Karpas-422 (cell line): ENCODE data around the gene MGAT5B. TPM values are rescaled to one million over a fixed set of nuclear protein-coding genes. Genes with fewer than 3 reads are reported as not detected.
A peak's percentile ranks its signal among the peaks of the same experiment; 100 is the strongest.

ENCODE experiments used
- DNase-seq: peaks from one replicate; pipeline ENCODE4 v3.0.0-alpha.2; 2015
- H2AFZ ChIP-seq: fragments of 200-600 bp; sonication (generic); 2 replicates; pipeline ENCODE4 v1.6.1; 2014; ENCODE audit warnings: antibody characterized with exemption, low read length, mixed read lengths
- H3K27ac ChIP-seq: fragments of 200-600 bp; sonication (generic); 2 replicates; pipeline ENCODE4 v1.5.1; 2014; ENCODE audit warnings: mild to moderate bottlenecking, low read length, moderate library complexity
- H3K27me3 ChIP-seq: fragments of 200-600 bp; sonication (generic); 2 replicates; pipeline ENCODE4 v1.6.1; 2014; ENCODE audit warnings: low read length, mixed read lengths
- H3K36me3 ChIP-seq: fragments of 200-600 bp; sonication (generic); 2 replicates; pipeline ENCODE4 v1.6.1; 2014; ENCODE audit warnings: low read length, mixed read lengths; ENCODE audit not compliant: insufficient read depth
- H3K4me1 ChIP-seq: fragments of 200-600 bp; sonication (generic); 2 replicates; pipeline ENCODE4 v1.6.1; 2014; ENCODE audit warnings: mild to moderate bottlenecking, low read length, mixed read lengths
- H3K4me2 ChIP-seq: fragments of 200-600 bp; sonication (generic); 2 replicates; pipeline ENCODE4 v1.6.1; 2014; ENCODE audit warnings: low read length, low read depth, mild to moderate bottlenecking; ENCODE audit not compliant: poor library complexity, severe bottlenecking
- H3K4me3 ChIP-seq: fragments of 200-600 bp; sonication (generic); 2 replicates; pipeline ENCODE4 v1.5.1; 2014; ENCODE audit warnings: mild to moderate bottlenecking, antibody characterized with exemption, low read length, mixed read lengths
- H3K79me2 ChIP-seq: fragments of 200-600 bp; sonication (generic); 2 replicates; pipeline ENCODE4 v1.6.1; 2014; ENCODE audit warnings: mild to moderate bottlenecking, low read length, mixed read lengths
- H3K9ac ChIP-seq: fragments of 200-600 bp; sonication (generic); 2 replicates; pipeline ENCODE4 v1.6.0; 2014; ENCODE audit warnings: low read length
- H3K9me2 ChIP-seq: fragments of 200-600 bp; sonication (generic), shearing (Covaris generic); replicated peaks from 2 replicates; pipeline ENCODE4 v1.6.0; 2014; ENCODE audit warnings: mild to moderate bottlenecking, low read length, moderate library complexity; ENCODE audit not compliant: insufficient read depth
- H3K9me3 ChIP-seq: fragments of 300-700, 200-600 bp; sonication (generic); 2 replicates; pipeline ENCODE4 v1.6.1; 2014; ENCODE audit warnings: low read length, mixed read lengths
- H4K20me1 ChIP-seq: fragments of 200-600 bp; sonication (generic); 2 replicates; pipeline ENCODE4 v1.6.1; 2014; ENCODE audit warnings: mild to moderate bottlenecking, antibody characterized with exemption, low read length, low read depth; ENCODE audit not compliant: insufficient read depth
- total RNA-seq: library from RNA; depleted of rRNA; stranded (reverse); fragments of >200 nt; shearing (Covaris generic); gene quantifications from 2 replicates; pipeline ENCODE4 v1.2.3, GENCODE V29; 2014; ENCODE audit warnings: low replicate concordance

The MGAT5B gene
- total RNA-seq, 1 experiment from 2014 or later = not detected

DNA sequence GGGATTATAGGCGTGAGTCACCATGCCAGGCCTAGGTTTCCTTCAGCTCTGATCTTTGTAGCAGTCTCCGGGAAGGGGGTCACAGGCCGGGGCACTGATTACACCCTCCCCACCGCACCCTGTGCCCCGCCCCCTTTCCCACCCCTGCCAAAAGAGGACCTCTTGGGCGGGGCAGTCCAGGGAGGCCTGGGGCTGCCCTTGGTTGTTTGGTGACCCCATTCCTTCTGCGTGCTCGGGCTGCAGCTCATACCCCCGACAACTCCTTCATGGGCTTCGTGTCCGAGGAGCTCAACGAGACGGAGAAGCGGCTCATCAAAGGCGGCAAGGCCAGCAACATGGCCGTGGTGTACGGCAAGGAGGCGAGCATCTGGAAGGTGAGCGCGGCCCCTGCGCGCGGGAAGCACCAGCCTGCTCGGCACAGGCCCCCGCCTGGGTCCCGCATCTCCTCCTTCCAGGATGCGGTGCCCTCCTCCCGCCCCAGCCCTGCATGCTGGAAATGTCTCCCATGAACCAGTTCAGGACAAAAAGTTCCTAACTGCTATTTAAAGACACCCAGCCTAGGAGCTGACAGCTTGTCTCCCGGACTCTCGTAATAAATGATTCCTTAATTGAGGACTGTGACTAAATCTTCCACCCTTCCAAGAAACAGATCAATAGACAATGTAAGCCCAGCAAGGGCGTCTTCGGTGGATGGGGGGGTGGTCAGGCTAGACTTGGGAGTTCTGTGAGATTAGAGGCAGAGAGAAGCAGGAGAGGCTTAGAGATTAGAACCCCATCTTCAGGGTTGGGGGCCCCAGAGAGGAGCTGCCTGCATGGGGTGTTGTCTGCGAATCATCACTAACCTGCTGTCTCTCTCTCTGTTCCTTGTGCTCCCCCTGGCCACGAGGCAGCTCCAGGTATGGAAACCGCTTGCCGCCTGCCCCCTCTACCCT is 64.5 kb downstream of the MGAT5B start:
- Histone ChIP-seq H3K4me1 (no peaks in the 10 kb centered on the region), H3K79me2 (no peaks in the 10 kb centered on the region), H3K27ac (no peak overlapping the region), H3K27me3 (no peaks in the 10 kb centered on the region), H3K36me3 (no peaks in the 10 kb centered on the region), H3K4me2 (no peak overlapping the region), H3K9ac (no peak overlapping the region), H4K20me1 (no peaks in the 10 kb centered on the region), H2AFZ (no peak overlapping the region), H3K9me3 (no peaks in the 10 kb centered on the region), H3K4me3 (no peak overlapping the region), H3K9me2 (no peaks in the 10 kb centered on the region)
- DNase-seq = no peak

GRCh38 chr17:76934561-76935320 is 66.5 kb downstream of the MGAT5B start:
- DNase-seq = no peak
- H3K4me1 ChIP-seq = no peaks in the 10 kb centered on the region
- H3K4me3 ChIP-seq = no peak overlapping the region
- H3K9ac ChIP-seq = no peak overlapping the region
- H2AFZ ChIP-seq = no peak overlapping the region
- no peak overlapping the region for H3K27ac ChIP-seq
- H3K4me2 ChIP-seq = no peak overlapping the region
- no peaks in the 10 kb centered on the region for H3K9me3 ChIP-seq
- no peaks in the 10 kb centered on the region for H3K27me3 ChIP-seq
- no peaks in the 10 kb centered on the region for H3K79me2 ChIP-seq
- no peaks in the 10 kb centered on the region for H3K36me3 ChIP-seq
- no peaks in the 10 kb centered on the region for H4K20me1 ChIP-seq
- H3K9me2 ChIP-seq = no peaks in the 10 kb centered on the region

DNA sequence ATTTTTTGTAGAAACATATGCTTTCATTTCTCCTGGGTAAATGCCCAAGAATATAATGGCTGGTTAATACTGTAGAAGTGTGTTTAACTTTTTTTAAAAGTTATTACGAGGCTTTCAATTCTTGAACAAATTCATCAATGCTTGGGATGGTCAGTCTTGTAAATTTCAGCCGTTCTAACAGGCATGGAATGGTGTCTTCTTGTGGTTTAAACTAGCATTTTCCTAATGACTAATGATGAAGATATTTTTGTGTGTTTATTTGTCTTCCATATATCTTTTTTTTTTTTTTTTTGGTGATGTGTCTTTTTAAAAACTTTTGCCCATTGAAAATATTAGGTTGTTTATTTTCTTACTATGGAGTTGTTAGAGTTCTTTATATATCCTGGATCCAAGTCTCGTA is 67.1 kb downstream of the MGAT5B start:
- Histone ChIP-seq H3K4me1 (no peaks in the 10 kb centered on the region), H3K9me2 (no peaks in the 10 kb centered on the region), H3K9me3 (no peaks in the 10 kb centered on the region), H3K27me3 (no peaks in the 10 kb centered on the region), H3K36me3 (no peaks in the 10 kb centered on the region), H3K79me2 (no peaks in the 10 kb centered on the region), H4K20me1 (no peaks in the 10 kb centered on the region), H3K4me2 (no peak overlapping the region), H2AFZ (no peak overlapping the region), H3K4me3 (no peak overlapping the region), H3K27ac (no peak overlapping the region), H3K9ac (no peak overlapping the region)
- DNase-seq = no peak

GRCh38 chr17:76937238-76937637 is 69.0 kb downstream of the MGAT5B start:
- H3K4me1 ChIP-seq = no peaks in the 10 kb centered on the region
- no peaks in the 10 kb centered on the region for H3K9me2 ChIP-seq
- no peaks in the 10 kb centered on the region for H3K9me3 ChIP-seq
- no peak overlapping the region for H3K27ac ChIP-seq
- no peaks in the 10 kb centered on the region for H4K20me1 ChIP-seq
- H3K79me2 ChIP-seq = no peaks in the 10 kb centered on the region
- no peak overlapping the region for H3K9ac ChIP-seq
- H3K27me3 ChIP-seq = no peaks in the 10 kb centered on the region
- H3K36me3 ChIP-seq = no peaks in the 10 kb centered on the region
- H3K4me2 ChIP-seq = no peak overlapping the region
- H3K4me3 ChIP-seq = no peak overlapping the region
- no peak overlapping the region for H2AFZ ChIP-seq
- no peak for DNase-seq

DNA sequence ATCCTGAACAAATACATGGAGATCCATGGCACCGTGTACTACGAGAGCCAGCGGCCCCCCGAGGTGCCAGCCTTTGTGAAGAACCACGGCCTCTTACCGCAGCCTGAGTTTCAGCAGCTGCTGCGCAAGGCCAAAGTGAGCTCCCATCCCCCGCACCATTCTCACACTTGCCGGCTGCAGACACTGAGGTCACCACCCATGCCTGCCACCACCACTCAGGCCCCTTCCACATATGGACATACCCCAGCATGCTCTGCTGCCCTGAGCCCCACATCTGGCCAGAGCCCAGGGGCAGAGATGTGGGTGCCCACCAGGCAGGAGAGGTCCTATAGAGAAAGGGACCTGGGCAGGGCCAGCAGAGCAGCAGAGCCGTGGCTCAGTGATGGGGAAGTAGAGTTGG is 69.8 kb downstream of the MGAT5B start:
- H3K4me3 ChIP-seq = no peak overlapping the region
- no peaks in the 10 kb centered on the region for H3K27me3 ChIP-seq
- H4K20me1 ChIP-seq = no peaks in the 10 kb centered on the region
- no peak overlapping the region for H3K27ac ChIP-seq
- H3K79me2 ChIP-seq = no peaks in the 10 kb centered on the region
- no peaks in the 10 kb centered on the region for H3K9me2 ChIP-seq
- H2AFZ ChIP-seq = no peak overlapping the region
- no peak for DNase-seq
- H3K9ac ChIP-seq = no peak overlapping the region
- H3K9me3 ChIP-seq = no peaks in the 10 kb centered on the region
- H3K4me1 ChIP-seq = no peaks in the 10 kb centered on the region
- no peaks in the 10 kb centered on the region for H3K36me3 ChIP-seq
- no peak overlapping the region for H3K4me2 ChIP-seq

DNA sequence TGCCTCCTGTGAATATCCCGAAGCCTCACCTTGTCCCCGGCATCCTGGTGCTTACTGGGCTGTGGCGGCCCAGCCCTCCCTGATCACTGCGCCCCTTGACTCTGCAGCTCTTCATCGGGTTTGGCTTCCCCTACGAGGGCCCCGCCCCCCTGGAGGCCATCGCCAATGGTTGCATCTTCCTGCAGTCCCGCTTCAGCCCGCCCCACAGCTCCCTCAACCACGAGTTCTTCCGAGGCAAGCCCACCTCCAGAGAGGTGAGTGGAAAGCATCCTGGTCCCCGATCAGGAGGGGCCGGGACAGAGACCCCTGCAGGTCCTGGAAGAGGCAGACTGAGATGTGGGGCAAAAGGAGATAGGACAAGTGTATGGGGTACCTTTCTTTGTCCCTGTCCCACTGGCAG is 72.1 kb downstream of the MGAT5B start:
- Histone ChIP-seq H3K4me2 (no peak overlapping the region), H3K4me1 (no peaks in the 10 kb centered on the region), H3K9me3 (no peaks in the 10 kb centered on the region), H3K36me3 (no peaks in the 10 kb centered on the region), H3K4me3 (no peak overlapping the region), H3K27ac (no peak overlapping the region), H3K9ac (no peak overlapping the region), H3K9me2 (no peaks in the 10 kb centered on the region), H3K79me2 (no peaks in the 10 kb centered on the region), H3K27me3 (no peaks in the 10 kb centered on the region), H2AFZ (no peak overlapping the region), H4K20me1 (no peaks in the 10 kb centered on the region)
- DNase-seq = no peak

- Histone ChIP-seq H4K20me1 (no peaks in the 10 kb centered on the region), H3K4me2 (no peak overlapping the region), H3K79me2 (no peaks in the 10 kb centered on the region), H2AFZ (no peak overlapping the region), H3K4me1 (no peaks in the 10 kb centered on the region), H3K4me3 (no peak overlapping the region), H3K9me3 (no peaks in the 10 kb centered on the region), H3K9ac (no peak overlapping the region), H3K27ac (no peak overlapping the region), H3K27me3 (no peaks in the 10 kb centered on the region), H3K9me2 (no peaks in the 10 kb centered on the region), H3K36me3 (no peaks in the 10 kb centered on the region)
- DNase-seq = peak; percentile 74
These were observed 72.6 kb downstream of the MGAT5B start for GRCh38 chr17:76940738-76941350.

GRCh38 chr17:76943202-76943601 is 75.0 kb downstream of the MGAT5B start:
- no peak for DNase-seq
- no peak overlapping the region for H3K27ac ChIP-seq
- no peak overlapping the region for H2AFZ ChIP-seq
- no peaks in the 10 kb centered on the region for H3K9me3 ChIP-seq
- H4K20me1 ChIP-seq = no peaks in the 10 kb centered on the region
- no peaks in the 10 kb centered on the region for H3K79me2 ChIP-seq
- no peak overlapping the region for H3K9ac ChIP-seq
- no peak overlapping the region for H3K4me3 ChIP-seq
- H3K4me2 ChIP-seq = no peak overlapping the region
- no peaks in the 10 kb centered on the region for H3K9me2 ChIP-seq
- H3K4me1 ChIP-seq = no peaks in the 10 kb centered on the region
- no peaks in the 10 kb centered on the region for H3K27me3 ChIP-seq
- H3K36me3 ChIP-seq = no peaks in the 10 kb centered on the region
